T-cell (primary cell): ENCODE data around the gene CREB1. TPM values are rescaled to one million over a fixed set of nuclear protein-coding genes. Genes with fewer than 3 reads are reported as not detected.

Experiments used
- ATAC-seq, 4 experiments: fragments of 200-7000 bp in 3 of 4; fragments of 150-1000 bp in 1 of 4; cut with Tn5 transposase; replicated peaks in 1 of 4; 1 replicate in 3 of 4; 2 replicates in 1 of 4; pipeline ENCODE4 v1.10.0; 2021; ENCODE audit warnings: moderate library complexity in 3 of 4, mild to moderate bottlenecking in 2 of 4, moderate number of reproducible peaks in 1 of 4
- CTCF ChIA-PET, 2 donors: fragments of 300-600 bp; sonication (Branson Sonifier 250); formaldehyde crosslinking; loops; one replicate each; lab custom pipeline; 2022; ENCODE audit warnings: antibody characterized with exemption in 2 of 2; lab: Charles Lee
- POLR2A ChIA-PET, 2 donors: fragments of 300-600 bp; sonication (Branson Sonifier 250); formaldehyde crosslinking; loops; one replicate each; lab custom pipeline; 2022; ENCODE audit warnings: antibody characterized with exemption in 2 of 2; lab: Charles Lee
- DNase-seq, 35 experiments: peaks; one replicate each; pipeline versions ENCODE4 v3.0.0 to v3.0.0-alpha.2; 2013 to 2023
- H3K27ac ChIP-seq: one replicate; pipeline ENCODE4 v1.5.1; 2013; ENCODE audit warnings: low read length
- H3K27me3 ChIP-seq, 2 experiments: replicated peaks in 1 of 2; 1 replicate in 1 of 2; 2 replicates in 1 of 2; pipeline versions ENCODE4 v1.6.1 to v1.7.0; 2013; ENCODE audit warnings: low read length in 1 of 2, mixed read lengths in 1 of 2; ENCODE audit not compliant: control insufficient read depth in 2 of 2, insufficient read depth in 2 of 2; ENCODE audit errors: extremely low read depth in 1 of 2
- H3K36me3 ChIP-seq, 2 donors: 1 replicate in 1 of 2; 2 replicates in 1 of 2; pipeline versions ENCODE4 v1.6.1 to v1.7.0; 2013; ENCODE audit warnings: low read length in 1 of 2; ENCODE audit not compliant: control insufficient read depth in 2 of 2, insufficient read depth in 1 of 2; ENCODE audit errors: extremely low read depth in 1 of 2
- H3K4me1 ChIP-seq, 2 experiments: 1 replicate in 1 of 2; 2 replicates in 1 of 2; pipeline versions ENCODE4 v1.6.1 to v1.7.0; 2013; ENCODE audit warnings: low read length in 2 of 2, mixed read lengths in 1 of 2; ENCODE audit not compliant: insufficient read depth in 2 of 2, control insufficient read depth in 1 of 2; ENCODE audit errors: extremely low read depth in 1 of 2
- H3K4me3 ChIP-seq, 2 donors: 1 replicate in 1 of 2; 2 replicates in 1 of 2; pipeline versions ENCODE4 v1.5.1 to v1.7.0; 2013; ENCODE audit warnings: mild to moderate bottlenecking in 2 of 2, low read length in 1 of 2, moderate library complexity in 1 of 2; ENCODE audit not compliant: control insufficient read depth in 1 of 2; ENCODE audit errors: extremely low read depth in 1 of 2
- H3K9me3 ChIP-seq: 2 replicates; pipeline ENCODE4 v1.7.0; 2013
- H3K27ac Mint-ChIP-seq, 2 donors: one replicate each; pipeline ENCODE4 v1.8.0; 2020 to 2021; ENCODE audit warnings: mild to moderate bottlenecking in 2 of 2, mixed read lengths in 2 of 2
- H3K27me3 Mint-ChIP-seq, 2 donors: one replicate each; pipeline ENCODE4 v1.8.0; 2021 to 2022; ENCODE audit warnings: mixed read lengths in 2 of 2
- H3K36me3 Mint-ChIP-seq: one replicate; pipeline ENCODE4 v1.8.0; 2021; ENCODE audit warnings: mixed read lengths
- H3K4me1 Mint-ChIP-seq, 3 donors: one replicate each; pipeline ENCODE4 v1.8.0; 2020 to 2022; ENCODE audit warnings: mixed read lengths in 3 of 3, mild to moderate bottlenecking in 1 of 3
- H3K4me3 Mint-ChIP-seq, 3 donors: one replicate each; pipeline ENCODE4 v1.8.0; 2020 to 2022; ENCODE audit warnings: mild to moderate bottlenecking in 3 of 3, mixed read lengths in 3 of 3, moderate library complexity in 3 of 3
- H3K9me3 Mint-ChIP-seq, 3 donors: one replicate each; pipeline ENCODE4 v1.8.0; 2020 to 2022; ENCODE audit warnings: mixed read lengths in 3 of 3
- WGBS: methylation state at CpG from one replicate; pipeline ENCODE4 v1.1.5; 2013; ENCODE audit warnings: missing lambda C conversion rate; ENCODE audit not compliant: insufficient coverage; 5-methylcytosine and 5-hydroxymethylcytosine counted together
- total RNA-seq, 35 experiments: library from RNA in 6 of 35; stranded (reverse) in 6 of 35; fragments of 120-200 nt in 1 of 35; gene quantifications; one replicate each; pipeline versions ENCODE4 v1.2.1 to v1.2.4 and lab custom pipeline; 2013 to 2026

CREB1 gene
- total RNA-seq, 5 donors from 2014 or later (not counting 1 experiment from before 2014, with no cell fraction given) = 94.0 to 118 (median 100) TPM

DNA sequence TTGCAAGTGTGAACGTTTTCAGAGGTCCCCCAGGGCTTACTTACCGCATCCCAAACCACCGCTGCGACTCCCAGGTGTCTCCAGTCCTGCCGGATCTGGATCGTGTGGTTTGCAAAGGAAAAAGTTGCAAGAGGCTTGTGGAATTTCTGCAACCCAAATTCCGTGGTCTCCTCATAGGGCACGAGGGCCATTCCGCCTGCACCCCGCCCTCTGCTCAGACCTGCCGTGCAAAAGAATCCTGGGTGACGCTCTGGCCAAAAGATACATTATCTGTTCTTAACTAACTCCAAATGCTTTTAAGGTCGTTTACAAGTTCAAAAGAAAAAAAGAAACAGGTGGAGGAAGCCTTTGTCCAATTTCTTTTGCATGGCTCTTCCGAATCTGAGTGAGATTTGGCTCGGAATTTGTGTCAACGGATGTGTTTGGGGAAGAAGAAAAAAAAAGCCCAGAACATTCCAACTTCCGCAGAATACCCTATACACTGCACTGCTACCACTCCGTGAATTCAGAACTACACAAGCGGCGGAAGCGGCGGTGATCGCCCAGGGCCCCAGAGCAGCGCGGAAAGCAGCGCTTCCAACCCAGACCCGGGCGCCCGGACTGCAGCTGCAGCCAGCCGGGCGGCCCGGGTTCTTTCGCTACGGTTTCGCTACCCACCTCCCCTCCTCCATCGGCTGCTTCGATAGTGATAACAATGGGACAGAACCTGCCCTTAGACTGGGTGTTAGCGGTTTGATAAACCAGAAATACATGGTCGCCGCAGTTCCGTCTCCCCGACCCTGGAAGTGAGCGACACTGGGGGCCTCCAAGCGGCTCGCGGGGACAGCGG, 94.6 kb downstream of the CREB1 start:
- H3K36me3 Mint-ChIP-seq = peaks cover 14% of the 10 kb centered on the region
- peaks cover 5 to 18% of the 10 kb centered on the region in 2 donors for H3K36me3 ChIP-seq
- peak overlapping the region; percentile 99 for H3K4me3 ChIP-seq
- peaks cover 11 to 35% of the 10 kb centered on the region in 2 experiments for H3K4me1 ChIP-seq
- DNase-seq (peak in 34 of 35 experiments; percentile 25 to 76 (median 58)), ATAC-seq (peak; percentile 42 to 51 (median 49))
- peaks cover 43 to 51% (median 47%) of the 10 kb centered on the region in 3 donors for H3K4me1 Mint-ChIP-seq
- no peaks in the 10 kb centered on the region for H3K27me3 ChIP-seq
- peak overlapping the region; percentile 86 to 92 (median 90) for H3K4me3 Mint-ChIP-seq
- ChIA-PET CTCF (interaction anchor here in 1 of 2 donors (0.7 to 2.4 kb wide), 7 partner anchors 9 to 416 kb away, joined by 3 to 23 read pairs (median 5); partner anchors contain the start of genes CCNYL1, CREB1 and PLEKHM3), POLR2A (interaction anchor here (0.5 to 1.6 kb wide), 10 partner anchors 9 to 859 kb away, joined by 3 to 25 read pairs (median 5); partner anchors contain the start of genes CCNYL1 (in 1 of the 2), CREB1 (in 1 of the 2) and FASTKD2 (in 1 of the 2))
- H3K27ac ChIP-seq = peak overlapping the region; percentile 99
- H3K27ac Mint-ChIP-seq = peak overlapping the region; percentile 88 to 90
- H3K27me3 Mint-ChIP-seq = no peaks in the 10 kb centered on the region
- no peaks in the 10 kb centered on the region for H3K9me3 ChIP-seq
- no peaks in the 10 kb centered on the region for H3K9me3 Mint-ChIP-seq
- 3% methylated on average over 23 of the region's 47 CpGs for WGBS

DNA sequence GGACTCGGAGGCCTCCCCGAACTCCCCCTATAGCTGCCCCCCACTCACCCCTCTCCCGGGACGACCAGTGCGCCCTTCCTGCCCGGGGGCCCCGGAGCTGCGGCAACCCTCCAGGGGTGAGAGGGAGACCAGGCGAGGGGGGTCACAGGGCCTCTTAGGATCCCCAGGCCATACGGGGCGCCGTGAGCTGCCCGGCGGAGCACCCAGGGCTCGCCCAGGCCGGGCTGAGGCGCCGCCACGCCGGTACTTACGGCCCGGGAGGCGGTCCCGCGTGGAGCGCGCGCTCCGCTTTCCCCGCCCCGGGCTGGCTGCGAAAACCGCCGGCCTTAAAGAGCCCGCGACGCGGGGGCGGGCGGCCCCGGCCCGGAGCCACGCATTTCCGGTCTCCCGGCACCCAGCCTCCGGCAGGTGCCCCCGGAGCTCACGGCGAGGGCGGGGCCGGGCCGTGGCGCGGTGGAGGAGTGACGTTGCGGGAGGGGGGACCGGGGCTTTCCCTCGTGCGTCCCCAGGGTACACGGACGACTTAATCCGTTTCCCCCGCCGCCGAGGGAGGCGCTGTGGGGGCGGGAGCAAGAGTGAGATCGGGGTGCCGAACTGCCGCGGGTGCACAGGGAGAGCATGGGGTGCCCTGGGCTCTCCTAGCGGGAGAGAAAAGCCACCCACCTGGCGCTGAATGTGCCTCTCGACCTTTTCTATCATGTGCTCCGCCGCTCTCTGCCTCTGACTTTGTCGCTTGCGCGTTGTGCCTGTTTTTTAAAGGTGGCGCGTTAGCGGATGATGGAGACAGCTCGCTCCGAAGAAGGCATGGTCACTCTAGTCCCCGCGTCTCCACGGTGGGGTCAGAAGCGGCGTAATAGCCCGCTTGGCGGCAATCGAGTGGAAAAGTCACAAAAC, 95.5 kb downstream of the CREB1 start, which contains the start of gene METTL21A:
Gene METTL21A (minus strand): TSS at position 381 of the 894 bp plus-strand sequence. CDS start 1,019 bp downstream, outside the sequence.
- H3K4me1 Mint-ChIP-seq = peaks cover 35 to 44% (median 40%) of the 10 kb centered on the region in 3 donors
- peak; percentile 78 to 84 (median 82) for ATAC-seq
- H3K9me3 ChIP-seq = no peaks in the 10 kb centered on the region

DNA sequence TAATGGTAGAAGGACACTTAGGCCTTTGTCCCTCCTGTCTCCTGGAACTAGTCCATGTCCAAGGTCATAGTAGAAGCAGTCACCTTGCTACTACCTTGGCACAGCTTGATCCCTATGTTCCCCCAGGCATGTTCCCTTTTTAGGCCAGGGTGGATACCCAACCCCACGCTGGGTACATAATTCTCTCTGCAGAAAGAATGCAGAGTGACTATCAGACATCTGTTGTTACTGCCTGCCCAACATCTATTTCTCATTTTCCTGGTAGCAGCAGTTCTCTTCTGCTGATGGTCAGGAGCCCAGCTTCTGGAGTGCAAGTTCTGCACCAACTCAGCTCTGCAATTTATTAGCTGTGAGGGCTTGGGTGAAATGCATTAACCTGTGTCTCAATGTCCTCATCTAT, 99.8 kb downstream of the CREB1 start:
- H3K9me3 Mint-ChIP-seq = no peaks in the 10 kb centered on the region
- H3K36me3 Mint-ChIP-seq = no peaks in the 10 kb centered on the region
- WGBS = 83% methylated on average over 1 of the region's 1 CpG
- no peaks in the 10 kb centered on the region for H3K9me3 ChIP-seq
- no peak overlapping the region for H3K4me3 ChIP-seq
- DNase-seq = no peak
- ATAC-seq = no peak
- H3K36me3 ChIP-seq = no peaks in the 10 kb centered on the region
- peaks cover 6 to 11% (median 8%) of the 10 kb centered on the region in 3 donors for H3K4me1 Mint-ChIP-seq
- CTCF ChIA-PET = interaction anchor here in 1 of 2 donors (0.7 to 1.1 kb wide), 2 partner anchors 82 to 98 kb away, joined by 3 to 4 read pairs; partner anchors contain the start of gene CCNYL1
- no peaks in the 10 kb centered on the region for H3K27me3 ChIP-seq
- peak overlapping the region; percentile 36 to 63 for H3K27ac Mint-ChIP-seq
- no peak overlapping the region for H3K27ac ChIP-seq
- no peaks in the 10 kb centered on the region for H3K27me3 Mint-ChIP-seq
- H3K4me1 ChIP-seq = peaks cover 0 to 14% of the 10 kb centered on the region in 2 experiments
- POLR2A ChIA-PET = no interaction called here
- no peak overlapping the region for H3K4me3 Mint-ChIP-seq

More for the DNA sequence above, 95.5 kb downstream of the CREB1 start, which contains the start of gene METTL21A:
- peak; percentile 90 to 98 (median 95) for DNase-seq
- no peaks in the 10 kb centered on the region for H3K27me3 ChIP-seq
- peaks cover 5 to 18% of the 10 kb centered on the region in 2 donors for H3K36me3 ChIP-seq
- CTCF ChIA-PET = interaction anchor here (0.6 to 2.4 kb wide), 10 partner anchors 8 to 415 kb away, joined by 3 to 23 read pairs (median 4); partner anchors contain the start of genes CCNYL1 (in 1 of the 2), CREB1 (in 1 of the 2) and PLEKHM3 (in 1 of the 2)
- peak within 1 kb of the TSS; percentile 99 for H3K4me3 ChIP-seq
- Mint-ChIP-seq H3K27ac (peak within 1 kb of the TSS; percentile 88 to 91), H3K9me3 (no peaks in the 10 kb centered on the region), H3K4me3 (peak within 1 kb of the TSS; percentile 90 to 92 (median 91)), H3K36me3 (peaks cover 10% of the 10 kb centered on the region), H3K27me3 (no peaks in the 10 kb centered on the region)
- POLR2A ChIA-PET = interaction anchor here (0.5 to 1.6 kb wide), 13 partner anchors 8 to 860 kb away, joined by 3 to 25 read pairs (median 4); partner anchors contain the start of genes CCNYL1 (in 2 of the 2), CREB1 (in 1 of the 2) and FASTKD2 (in 1 of the 2)
- peaks cover 6 to 35% of the 10 kb centered on the region in 2 experiments for H3K4me1 ChIP-seq
- WGBS = under 1% methylated on average over 78 of the region's 92 CpGs
- peak within 1 kb of the TSS; percentile 99 for H3K27ac ChIP-seq

DNA sequence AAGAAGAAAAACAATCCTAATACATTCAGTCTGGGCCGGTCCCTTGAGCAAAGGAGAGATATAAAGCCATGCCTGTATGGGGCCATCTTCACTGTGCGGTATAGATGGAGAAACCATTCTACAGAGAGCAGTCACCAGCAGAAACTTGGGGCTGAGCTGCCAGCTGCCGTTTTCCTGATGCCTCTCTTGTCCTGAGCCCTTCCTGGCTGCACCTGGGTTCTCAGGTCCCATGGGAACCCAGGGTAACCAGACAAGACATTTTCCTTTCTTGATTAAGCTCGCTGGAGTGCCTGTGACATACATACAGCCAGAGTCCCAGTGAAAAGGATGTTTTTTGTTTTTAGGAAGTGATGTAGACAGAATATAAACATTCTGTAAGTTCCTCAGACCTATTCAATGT, 100.7 kb downstream of the CREB1 start:
- Mint-ChIP-seq H3K4me1 (peaks cover 6 to 10% (median 8%) of the 10 kb centered on the region in 3 donors), H3K27me3 (no peaks in the 10 kb centered on the region), H3K4me3 (no peak overlapping the region), H3K9me3 (no peaks in the 10 kb centered on the region), H3K27ac (no peak overlapping the region), H3K36me3 (no peaks in the 10 kb centered on the region)
- Histone ChIP-seq H3K4me3 (no peak overlapping the region), H3K27me3 (no peaks in the 10 kb centered on the region), H3K27ac (no peak overlapping the region), H3K36me3 (no peaks in the 10 kb centered on the region), H3K4me1 (peaks cover 0 to 14% of the 10 kb centered on the region in 2 experiments), H3K9me3 (no peaks in the 10 kb centered on the region)
- DNase-seq (no peak), ATAC-seq (no peak)
- CTCF ChIA-PET = interaction anchor here (0.5 to 1.1 kb wide), 9 partner anchors 8 to 1722 kb away, joined by 3 to 6 read pairs (median 3); partner anchors contain the start of gene CCNYL1 (in 1 of the 2)
- 95% methylated on average over 3 of the region's 4 CpGs for WGBS
- POLR2A ChIA-PET = interaction anchor here (0.6 to 0.7 kb wide), 2 partner anchors 108 to 272 kb away, joined by 3 to 5 read pairs; no protein-coding TSS in a partner anchor

DNA sequence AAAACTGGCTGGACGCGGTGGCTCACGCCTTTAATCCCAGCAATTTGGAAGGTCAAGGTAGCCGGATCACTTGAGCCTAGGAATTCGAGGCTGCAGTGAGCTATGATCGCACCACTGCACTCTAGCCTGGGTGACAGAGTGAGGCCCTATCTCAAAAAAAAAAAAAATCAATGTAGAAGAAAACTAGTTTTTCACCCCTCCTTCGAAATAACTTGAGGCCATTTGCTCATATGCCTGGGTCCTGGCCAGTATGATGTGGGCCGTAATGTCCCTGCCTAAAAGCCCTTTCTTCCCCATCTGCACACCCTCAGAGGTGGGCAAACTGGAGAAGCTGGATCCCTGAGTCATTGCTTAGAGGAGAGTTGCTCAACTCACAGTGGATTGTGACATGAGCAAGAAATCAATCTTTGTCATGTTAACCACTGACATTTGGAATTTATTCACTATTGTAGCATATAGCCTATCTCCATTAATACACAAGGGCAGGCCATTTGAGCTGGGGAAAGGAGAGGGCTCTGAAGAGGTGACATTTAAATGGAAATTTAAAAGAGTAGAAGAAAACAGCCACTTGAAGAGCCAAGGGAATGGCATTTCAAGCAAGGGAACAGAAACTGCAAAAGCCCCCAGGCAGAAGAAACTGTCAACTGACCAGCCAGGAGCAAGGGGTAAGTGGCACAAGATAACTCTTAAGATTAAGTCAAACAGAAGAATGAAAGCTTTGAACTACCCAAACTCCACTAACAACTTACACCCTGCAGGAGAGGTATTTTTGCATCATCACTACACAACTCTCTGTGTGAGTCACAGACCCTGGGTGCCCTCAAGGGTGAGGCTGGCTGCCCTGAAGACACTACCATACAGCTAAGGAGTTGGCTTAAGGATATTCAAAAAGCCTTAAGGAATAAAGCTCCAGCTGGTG, 103.1 kb downstream of the CREB1 start:
- ChIA-PET CTCF (interaction anchor here in 1 of 2 donors (0.7 to 1.6 kb wide), 2 partner anchors 7 to 21 kb away, joined by 4 to 5 read pairs; partner anchors contain the start of gene METTL21A), POLR2A (interaction anchor here (0.6 to 1.1 kb wide), 2 partner anchors 8 to 70 kb away, joined by 4 to 5 read pairs; partner anchors contain the start of gene METTL21A (in 1 of the 2))
- H3K36me3 ChIP-seq = no peaks in the 10 kb centered on the region
- WGBS = 100% methylated on average over 4 of the region's 8 CpGs
- H3K27ac ChIP-seq = no peak overlapping the region
- no peaks in the 10 kb centered on the region for H3K27me3 ChIP-seq
- no peaks in the 10 kb centered on the region for H3K4me1 ChIP-seq
- Mint-ChIP-seq H3K36me3 (no peaks in the 10 kb centered on the region), H3K4me1 (peaks cover 0 to 1% (median under 1%) of the 10 kb centered on the region in 3 donors), H3K27ac (no peak overlapping the region), H3K4me3 (no peak overlapping the region), H3K27me3 (no peaks in the 10 kb centered on the region), H3K9me3 (no peaks in the 10 kb centered on the region)
- H3K9me3 ChIP-seq = no peaks in the 10 kb centered on the region
- ATAC-seq = peak in 1 of 4 experiments; percentile 34
- H3K4me3 ChIP-seq = no peak overlapping the region
- DNase-seq = peak in 1 of 35 experiments; percentile 9
